Mucosa of rectum (tissue), 2 donors: ENCODE results near the gene RACGAP1.

Source experiments
- H3K27ac ChIP-seq, 2 donors: one replicate each; pipeline ENCODE4 v1.7.0; 2013; ENCODE audit warnings: inconsistent platforms in 2 of 2, low read depth in 2 of 2, low read length in 2 of 2
- H3K27me3 ChIP-seq, 2 donors: one replicate each; pipeline ENCODE4 v1.7.0; 2013; ENCODE audit warnings: low read length in 2 of 2; ENCODE audit not compliant: control insufficient read depth in 2 of 2, insufficient read depth in 2 of 2
- H3K36me3 ChIP-seq, 2 donors: one replicate each; pipeline ENCODE4 v1.7.0; 2013; ENCODE audit warnings: low read length in 2 of 2; ENCODE audit not compliant: control insufficient read depth in 2 of 2, insufficient read depth in 2 of 2
- H3K4me1 ChIP-seq, 2 donors: one replicate each; pipeline ENCODE4 v1.7.0; 2013; ENCODE audit warnings: low read length in 2 of 2, mild to moderate bottlenecking in 1 of 2; ENCODE audit not compliant: control insufficient read depth in 2 of 2, insufficient read depth in 2 of 2
- H3K4me3 ChIP-seq, 2 donors: one replicate each; pipeline ENCODE4 v1.7.0; 2013; ENCODE audit warnings: low read length in 2 of 2
- H3K9ac ChIP-seq, 2 donors: one replicate each; pipeline ENCODE4 v1.7.0; 2013; ENCODE audit warnings: low read length in 2 of 2, low read depth in 1 of 2, mild to moderate bottlenecking in 1 of 2
- H3K9me3 ChIP-seq, 2 donors: one replicate each; pipeline ENCODE4 v1.7.0; 2013; ENCODE audit warnings: low read length in 2 of 2; ENCODE audit not compliant: control insufficient read depth in 2 of 2
- donor health status: healthy.
- donor health status: Normal muscosa, but diverticular disease.

The RACGAP1 gene

GRCh38 chr12:49950273-49951251 lies 74.7 kb downstream of the RACGAP1 start, which contains the start of gene AQP2:
Gene AQP2, plus strand, starts transcription at chr12:49950737. Its CDS starts 94 bp downstream, at chr12:49950831.
- Histone ChIP-seq H3K4me1 (peaks cover 5 to 12% of the 10 kb centered on the region in 2 donors), H3K36me3 (no peaks in the 10 kb centered on the region), H3K27ac (no peak within 1 kb of the TSS), H3K4me3 (no peak within 1 kb of the TSS), H3K9me3 (no peaks in the 10 kb centered on the region), H3K9ac (no peak within 1 kb of the TSS), H3K27me3 (peaks cover 3 to 6% of the 10 kb centered on the region in 2 donors)

DNA sequence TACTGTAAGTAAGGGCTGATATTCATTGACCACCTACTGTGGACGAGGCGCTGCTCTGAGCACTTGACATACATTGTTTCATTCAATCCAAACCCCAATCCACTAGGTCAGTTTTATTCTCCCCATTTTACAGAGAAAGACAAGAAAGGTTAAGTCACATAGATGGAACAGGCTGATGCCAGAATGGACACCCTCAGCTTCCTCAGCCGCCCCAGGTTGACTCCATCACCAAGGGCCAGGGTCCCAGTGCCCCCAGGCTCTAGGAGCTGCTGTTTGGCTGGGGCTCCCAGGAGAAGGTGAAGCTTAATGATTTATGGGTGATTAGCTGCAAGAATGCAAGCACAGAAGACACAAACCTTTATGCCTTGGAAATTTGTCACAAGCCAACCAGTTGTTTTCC lies 75.4 kb downstream of the RACGAP1 start:
- H3K9ac ChIP-seq: no peak overlapping the region
- H3K9me3 ChIP-seq: no peaks in the 10 kb centered on the region
- peaks cover 2 to 6% of the 10 kb centered on the region in 2 donors for H3K27me3 ChIP-seq
- H3K36me3 ChIP-seq: no peaks in the 10 kb centered on the region
- H3K4me3 ChIP-seq: no peak overlapping the region
- peaks cover 7 to 17% of the 10 kb centered on the region in 2 donors for H3K4me1 ChIP-seq
- no peak overlapping the region for H3K27ac ChIP-seq

GRCh38 chr12:49948866-49949845 lies 76.1 kb downstream of the RACGAP1 start:
- no peaks in the 10 kb centered on the region for H3K9me3 ChIP-seq
- no peak overlapping the region for H3K4me3 ChIP-seq
- no peak overlapping the region for H3K9ac ChIP-seq
- H3K27ac ChIP-seq: no peak overlapping the region
- H3K4me1 ChIP-seq: peaks cover 7 to 19% of the 10 kb centered on the region in 2 donors
- H3K27me3 ChIP-seq: no peaks in the 10 kb centered on the region
- H3K36me3 ChIP-seq: no peaks in the 10 kb centered on the region

- Histone ChIP-seq H3K4me1 (peaks cover 7 to 26% of the 10 kb centered on the region in 2 donors), H3K4me3 (no peak overlapping the region), H3K27ac (no peak overlapping the region), H3K9ac (no peak overlapping the region), H3K9me3 (no peaks in the 10 kb centered on the region), H3K36me3 (no peaks in the 10 kb centered on the region), H3K27me3 (no peaks in the 10 kb centered on the region)
Observed at GRCh38 chr12:49947593-49948226, 77.6 kb downstream of the RACGAP1 start.

GRCh38 chr12:49946497-49946896 lies 78.8 kb downstream of the RACGAP1 start:
- Histone ChIP-seq H3K4me1 (peaks cover 7 to 28% of the 10 kb centered on the region in 2 donors), H3K27me3 (no peaks in the 10 kb centered on the region), H3K27ac (peak overlapping the region; percentile 43 to 65), H3K4me3 (no peak overlapping the region), H3K9ac (peak overlapping the region in 1 of 2 donors; percentile 46), H3K36me3 (no peaks in the 10 kb centered on the region), H3K9me3 (no peaks in the 10 kb centered on the region)

DNA sequence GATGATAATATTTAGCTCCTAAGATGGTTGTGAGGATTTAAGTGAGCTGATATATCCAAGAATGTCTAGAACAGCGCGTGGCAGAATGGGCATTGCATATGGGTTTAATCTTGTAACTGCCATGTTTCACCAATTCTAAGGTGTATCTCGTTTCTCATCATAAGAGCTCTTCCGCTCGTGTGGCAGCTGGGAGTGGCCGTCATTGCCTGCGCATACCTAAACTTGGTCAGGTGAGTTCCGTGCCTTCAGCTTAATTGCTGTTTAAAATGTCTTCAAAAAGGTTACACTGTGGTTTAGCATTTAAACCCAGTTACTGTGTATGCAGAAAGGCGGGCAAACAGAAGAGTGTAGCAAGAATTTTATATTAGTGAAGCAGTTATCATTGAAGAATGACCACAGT lies 79.2 kb downstream of the RACGAP1 start:
- Histone ChIP-seq H3K4me1 (peaks cover 7 to 28% of the 10 kb centered on the region in 2 donors), H3K9ac (peak overlapping the region in 1 of 2 donors; percentile 46), H3K36me3 (no peaks in the 10 kb centered on the region), H3K9me3 (no peaks in the 10 kb centered on the region), H3K27me3 (no peaks in the 10 kb centered on the region), H3K27ac (peak overlapping the region; percentile 43 to 65), H3K4me3 (peak overlapping the region in 1 of 2 donors; percentile 51)

DNA sequence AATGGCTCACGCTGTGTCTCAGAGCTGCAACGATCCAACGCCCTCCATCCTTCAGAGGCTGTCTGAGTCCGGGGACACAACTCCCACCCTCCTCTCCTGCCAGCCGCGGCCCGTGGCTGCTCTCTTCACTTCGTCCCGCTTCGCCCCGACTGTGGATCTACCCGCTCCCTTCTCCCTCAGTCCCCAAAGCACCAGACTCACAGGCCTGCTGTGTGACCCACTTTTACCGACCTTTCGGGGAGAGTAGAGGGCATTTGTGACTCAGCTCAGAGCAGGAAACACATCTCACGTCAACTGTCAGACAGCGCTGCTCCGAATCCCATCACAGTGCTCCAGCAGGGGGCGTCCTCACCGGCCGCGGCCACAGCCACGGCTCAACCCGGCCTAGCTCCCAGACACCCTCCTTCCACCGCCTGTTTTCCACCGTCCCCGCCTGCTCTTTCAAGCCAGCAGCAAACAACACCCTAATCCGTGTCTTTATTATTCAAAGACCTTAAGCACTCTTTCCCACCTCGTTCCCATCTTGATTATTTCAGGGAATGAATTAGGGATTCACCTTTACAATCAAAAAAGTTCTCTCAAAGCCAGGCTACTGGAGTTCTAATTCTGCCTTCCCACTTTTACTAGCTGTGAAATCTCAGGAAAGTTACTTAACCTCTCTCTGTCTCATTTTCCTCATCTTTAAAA lies 79.8 kb downstream of the RACGAP1 start:
- Histone ChIP-seq H3K9ac (peak overlapping the region; percentile 35 to 46), H3K36me3 (no peaks in the 10 kb centered on the region), H3K9me3 (no peaks in the 10 kb centered on the region), H3K4me3 (peak overlapping the region; percentile 44 to 51), H3K27me3 (no peaks in the 10 kb centered on the region), H3K4me1 (peaks cover 7 to 28% of the 10 kb centered on the region in 2 donors), H3K27ac (peak overlapping the region; percentile 43 to 65)

- H3K4me1 ChIP-seq: peaks cover 7 to 28% of the 10 kb centered on the region in 2 donors
- H3K36me3 ChIP-seq: no peaks in the 10 kb centered on the region
- no peaks in the 10 kb centered on the region for H3K27me3 ChIP-seq
- no peak overlapping the region for H3K4me3 ChIP-seq
- no peaks in the 10 kb centered on the region for H3K9me3 ChIP-seq
- H3K9ac ChIP-seq: no peak overlapping the region
- H3K27ac ChIP-seq: no peak overlapping the region
Observed at GRCh38 chr12:49944718-49945117, 80.6 kb downstream of the RACGAP1 start.

DNA sequence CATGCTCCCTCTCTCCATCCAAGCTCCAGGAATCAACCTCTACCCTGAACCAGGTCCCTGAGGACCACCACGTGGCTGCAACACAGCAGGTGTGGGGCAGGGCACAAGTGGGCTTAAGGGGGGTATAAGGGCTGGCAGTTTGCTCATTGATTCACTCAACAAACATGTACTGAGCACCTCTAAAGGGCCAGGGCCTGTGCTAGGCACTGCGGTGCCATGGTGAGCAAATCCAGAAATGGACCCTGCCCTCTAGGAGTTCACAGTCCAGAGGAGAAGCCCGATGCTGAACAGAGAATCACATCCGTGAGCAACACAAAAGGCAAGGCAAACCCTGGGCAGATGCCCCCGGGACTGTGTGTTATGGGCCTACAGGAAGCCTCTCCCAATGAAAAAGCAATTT lies 81.2 kb downstream of the RACGAP1 start:
- Histone ChIP-seq H3K4me3 (no peak overlapping the region), H3K4me1 (peaks cover 7 to 28% of the 10 kb centered on the region in 2 donors)

More for the DNA sequence above, 81.2 kb downstream of the RACGAP1 start:
- H3K9ac ChIP-seq: no peak overlapping the region
- no peaks in the 10 kb centered on the region for H3K27me3 ChIP-seq
- no peak overlapping the region for H3K27ac ChIP-seq
- H3K9me3 ChIP-seq: no peaks in the 10 kb centered on the region
- H3K36me3 ChIP-seq: no peaks in the 10 kb centered on the region
